ENCODE data around the gene CDRT15.
"Not testable (repeated sequence)": the region's sequence is repeated elsewhere in the genome, so short reads cannot be mapped to it uniquely, and the experiment has no call there.

CDRT15 gene

GRCh38 chr17:14206891-14207290 lies 29.8 kb downstream of the CDRT15 start:
- no peak for DNase-seq (ENCODE audit: low read depth)

GRCh38 chr17:14205992-14206461 lies 30.6 kb downstream of the CDRT15 start:
- peak; percentile 48 for DNase-seq (ENCODE audit: low read depth)

- DNase-seq (ENCODE audit: low read depth): no peak
These were observed 31.3 kb downstream of the CDRT15 start for GRCh38 chr17:14205380-14205779.

GRCh38 chr17:14204546-14204945 lies 32.1 kb downstream of the CDRT15 start:
- no peak for DNase-seq (ENCODE audit: low read depth)

GRCh38 chr17:14204084-14204483 lies 32.6 kb downstream of the CDRT15 start:
- no peak for DNase-seq (ENCODE audit: low read depth)

- DNase-seq (ENCODE audit: low read depth): no peak
These were observed 33.3 kb downstream of the CDRT15 start for GRCh38 chr17:14203388-14203787.

GRCh38 chr17:14202388-14203166 lies 34.1 kb downstream of the CDRT15 start:
- no peak for DNase-seq (ENCODE audit: low read depth)

GRCh38 chr17:14201988-14202380 lies 34.7 kb downstream of the CDRT15 start:
- DNase-seq (ENCODE audit: low read depth): no peak

GRCh38 chr17:14201021-14201987 lies 35.4 kb downstream of the CDRT15 start:
- DNase-seq (ENCODE audit: low read depth): peak; percentile 57

- DNase-seq (ENCODE audit: low read depth): no peak
These were observed 36.3 kb downstream of the CDRT15 start for GRCh38 chr17:14200354-14200753.

- DNase-seq (ENCODE audit: low read depth): no peak
These were observed 37.1 kb downstream of the CDRT15 start for GRCh38 chr17:14199601-14200000.

- DNase-seq (ENCODE audit: low read depth): no peak
These were observed 38.1 kb downstream of the CDRT15 start for GRCh38 chr17:14198575-14198974.

GRCh38 chr17:14198013-14198412 lies 38.6 kb downstream of the CDRT15 start:
- DNase-seq (ENCODE audit: low read depth): no peak

GRCh38 chr17:14197586-14197985 lies 39.1 kb downstream of the CDRT15 start:
- no peak for DNase-seq (ENCODE audit: low read depth)

- DNase-seq (ENCODE audit: low read depth): no peak
These were observed 39.6 kb downstream of the CDRT15 start for GRCh38 chr17:14197057-14197456.

GRCh38 chr17:14196377-14196997 lies 40.2 kb downstream of the CDRT15 start:
- DNase-seq (ENCODE audit: low read depth): no peak

- not testable (repeated sequence) for DNase-seq (ENCODE audit: low read depth)
These were observed 43.9 kb downstream of the CDRT15 start for GRCh38 chr17:14192636-14193344.

- not testable (repeated sequence) for DNase-seq (ENCODE audit: low read depth)
These were observed 44.6 kb downstream of the CDRT15 start for GRCh38 chr17:14192039-14192438.

GRCh38 chr17:14191469-14191868 lies 45.2 kb downstream of the CDRT15 start:
- not testable (repeated sequence) for DNase-seq (ENCODE audit: low read depth)

GRCh38 chr17:14190774-14191173 lies 45.9 kb downstream of the CDRT15 start:
- not testable (repeated sequence) for DNase-seq (ENCODE audit: low read depth)

- not testable (repeated sequence) for DNase-seq (ENCODE audit: low read depth)
These were observed 50.2 kb downstream of the CDRT15 start for GRCh38 chr17:14186443-14186842.
